Activated T-helper 1 cell treated with anti-CD3 and anti-CD28 coated beads, Interleukin-2, amount 50 U/mL, for 16 hours (primary cell): ENCODE measurements around the gene ROBO1.
"Not testable (repeated sequence)": the region's sequence is repeated elsewhere in the genome, so short reads cannot be mapped to it uniquely, and the experiment has no call there.

Source experiments
- DNase-seq, 2 donors: peaks; one replicate each; pipeline ENCODE4 v3.0.0-alpha.2; 2020; ENCODE audit warnings: low read depth in 1 of 2, low spot score in 1 of 2

Gene ROBO1

DNA sequence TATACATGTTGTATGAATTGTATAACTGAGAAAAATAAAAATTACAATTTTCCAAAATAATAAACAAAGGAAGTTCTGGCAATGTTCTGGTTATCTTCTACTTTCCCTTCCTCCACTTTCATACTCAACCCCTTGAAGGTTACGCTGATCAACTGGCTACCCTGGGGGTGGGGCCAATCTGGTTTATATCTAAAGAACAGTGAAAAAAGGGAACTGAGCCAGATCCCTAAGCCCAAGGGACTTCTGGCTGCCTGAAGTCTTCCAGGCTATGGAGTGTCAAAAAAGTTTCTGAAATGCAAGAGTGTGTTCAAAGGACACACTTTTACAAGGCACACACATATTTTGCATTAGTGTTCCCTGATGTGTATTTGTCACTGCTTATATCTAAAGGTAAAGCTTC, 591.9 kb downstream of the ROBO1 start:
- DNase-seq: no peak

DNA sequence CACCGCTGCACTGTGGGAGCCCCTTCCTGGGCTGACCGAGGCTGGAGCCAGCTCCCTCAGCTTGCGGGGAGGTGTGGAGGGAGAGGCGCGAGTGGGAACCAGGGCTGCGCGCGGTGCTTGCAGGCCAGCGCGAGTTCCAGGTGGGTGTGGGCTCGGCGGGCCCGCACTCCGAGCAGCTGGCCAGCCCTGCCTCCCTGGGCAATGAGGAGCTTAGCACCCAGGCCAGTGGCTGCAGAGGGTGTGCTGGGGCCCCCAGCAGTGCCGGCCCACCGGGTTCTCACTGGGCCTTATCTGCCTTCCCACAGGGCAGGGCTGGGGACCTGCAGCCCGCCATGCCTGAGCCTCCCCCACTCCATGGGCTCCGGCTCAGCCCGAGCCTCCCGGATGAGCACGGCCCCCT, 594.5 kb downstream of the ROBO1 start:
- not testable (repeated sequence) for DNase-seq

DNA sequence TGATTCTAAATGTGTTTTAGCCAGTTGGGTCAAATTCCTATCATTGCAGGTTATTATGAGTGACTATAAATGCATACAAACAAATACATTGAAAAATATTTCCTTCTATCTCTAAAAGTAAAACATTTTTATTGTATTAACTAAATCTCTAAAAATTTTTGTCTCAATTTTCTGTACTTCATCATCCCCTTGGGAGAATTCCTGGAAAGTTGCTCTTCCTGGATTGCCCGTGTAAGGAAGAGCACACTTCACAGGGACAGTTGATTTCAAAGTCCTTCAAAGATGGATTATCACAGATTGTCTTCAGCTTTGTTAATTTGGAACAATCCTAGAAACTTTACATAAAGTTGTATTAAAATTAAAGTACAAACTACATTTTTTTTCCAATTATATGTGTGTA, 595.6 kb downstream of the ROBO1 start:
- no peak for DNase-seq

DNA sequence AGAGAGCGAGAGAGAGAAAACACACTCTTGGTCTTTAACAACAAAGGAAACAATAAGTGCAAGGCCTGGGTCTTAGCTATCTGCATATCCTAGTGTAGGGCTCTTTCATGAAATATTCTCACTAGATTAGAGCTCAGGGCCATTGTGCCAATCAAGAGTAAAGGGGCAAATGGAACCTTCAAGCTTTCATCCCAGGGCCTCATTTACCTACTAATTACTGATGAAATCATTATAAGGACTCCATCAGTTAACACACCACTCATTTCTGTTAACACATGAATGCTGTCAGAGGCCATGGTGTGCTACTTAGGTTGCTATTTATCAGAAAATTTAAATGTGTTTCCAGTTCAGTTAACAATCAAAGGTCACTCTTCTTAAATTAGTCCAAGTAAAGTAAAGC, 597.8 kb downstream of the ROBO1 start:
- DNase-seq: no peak

DNA sequence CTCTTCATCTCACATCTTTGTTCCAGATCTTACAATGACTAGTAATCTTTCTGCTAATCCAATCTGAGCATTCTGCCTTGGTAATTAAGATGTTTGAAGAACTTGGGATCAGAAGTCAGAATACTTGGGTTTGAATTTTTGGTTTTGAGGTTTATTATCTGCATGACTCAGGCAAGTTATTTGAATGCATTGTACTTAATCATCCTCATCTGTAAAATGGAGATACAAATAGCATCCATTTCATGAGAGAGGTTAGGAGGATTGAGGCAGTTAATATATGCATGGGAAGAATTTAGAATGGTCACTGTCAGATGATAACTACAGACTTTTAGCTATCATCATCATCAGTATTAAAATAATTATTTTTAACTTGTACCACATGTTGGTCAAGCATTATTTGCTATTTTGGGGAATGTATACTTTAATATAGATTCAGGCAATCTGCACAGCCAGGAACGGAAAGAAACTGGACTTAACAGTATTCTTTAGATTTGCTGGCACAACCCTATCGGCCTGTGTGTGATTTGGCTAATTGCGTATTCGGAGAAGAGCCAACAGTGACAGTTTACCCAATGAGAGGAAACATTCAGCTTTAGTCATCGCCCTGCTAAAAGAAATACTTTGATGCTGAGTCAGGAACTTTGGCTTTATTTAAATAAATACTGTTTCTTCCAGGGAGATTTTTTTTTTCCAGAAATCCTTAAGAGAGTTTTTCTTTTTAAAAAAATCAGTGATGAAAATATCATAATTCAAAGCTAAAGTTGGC, 600.0 kb downstream of the ROBO1 start:
- DNase-seq: no peak

DNA sequence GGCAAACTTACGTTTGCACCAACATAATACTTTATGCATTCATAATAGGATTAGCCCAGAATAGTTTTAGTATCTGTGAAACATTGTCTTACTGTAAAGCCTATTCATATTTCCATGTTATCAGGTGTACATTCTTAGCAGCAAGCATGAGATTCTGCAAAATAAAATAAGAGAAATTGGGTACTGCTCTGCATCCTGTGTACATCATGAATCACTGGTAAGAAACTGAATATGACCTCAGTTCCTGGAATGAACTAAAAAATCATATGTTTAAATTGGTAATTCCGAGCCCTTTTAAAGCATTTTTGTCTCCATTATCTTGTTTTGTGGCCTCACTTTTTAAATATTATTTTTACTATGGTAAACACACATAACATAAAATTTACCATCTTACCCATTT, 605.1 kb downstream of the ROBO1 start:
- no peak for DNase-seq

DNA sequence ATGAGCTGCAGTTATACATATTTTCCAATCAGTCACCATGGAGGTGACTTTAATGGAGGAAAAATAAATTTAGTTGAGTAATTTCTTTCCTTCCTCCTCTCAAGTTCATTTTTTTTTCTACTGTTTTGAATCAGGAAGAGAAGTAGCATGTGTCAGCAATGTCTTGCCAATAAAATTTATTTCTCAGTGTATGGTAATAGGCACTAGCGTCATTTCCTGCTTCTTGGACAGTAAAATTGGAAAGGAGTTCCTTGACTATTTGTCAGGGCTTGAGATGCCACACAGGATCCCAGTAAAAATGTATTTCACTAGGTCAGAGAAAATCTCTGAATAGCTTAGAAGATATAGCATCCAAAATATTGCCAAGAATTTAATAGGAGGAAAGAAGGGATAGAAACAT, 605.9 kb downstream of the ROBO1 start:
- no peak for DNase-seq

DNA sequence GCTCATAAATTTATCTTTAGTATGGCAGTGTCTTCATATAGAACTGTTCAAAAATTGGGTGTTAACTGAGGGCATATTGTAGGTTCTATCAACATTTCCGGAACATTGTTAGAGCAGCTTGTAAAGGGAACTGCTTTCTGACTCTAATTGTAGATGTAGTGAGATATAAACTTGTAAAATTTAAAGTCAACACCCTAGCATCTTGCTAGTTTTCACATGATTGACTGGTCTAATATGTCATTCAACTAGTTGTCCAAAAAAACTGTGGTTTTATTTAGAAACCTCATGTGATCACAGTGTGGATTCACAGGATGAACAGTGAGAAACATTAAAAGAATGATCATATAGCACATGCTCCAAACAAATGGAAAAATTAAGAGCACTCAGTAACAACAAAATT, 607.4 kb downstream of the ROBO1 start:
- DNase-seq: no peak

DNA sequence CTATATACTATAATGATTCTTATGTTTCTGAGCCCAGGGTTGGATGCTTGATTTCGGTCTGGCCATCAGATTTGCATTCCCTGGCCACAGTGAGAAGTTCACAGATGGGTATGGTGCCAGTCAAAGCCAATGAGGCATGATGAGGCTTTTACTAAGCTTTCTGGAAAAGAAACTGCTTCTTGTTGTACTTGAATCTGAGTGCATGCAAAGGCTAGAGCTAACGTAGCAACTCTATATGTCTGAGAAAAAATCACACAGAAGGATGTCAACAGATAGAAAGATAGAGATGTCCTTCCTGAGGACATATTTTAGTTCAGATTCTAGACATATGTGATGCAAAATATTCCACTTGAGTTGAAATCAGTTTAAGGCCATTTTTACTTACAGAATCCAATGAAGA, 608.1 kb downstream of the ROBO1 start:
- no peak for DNase-seq

DNA sequence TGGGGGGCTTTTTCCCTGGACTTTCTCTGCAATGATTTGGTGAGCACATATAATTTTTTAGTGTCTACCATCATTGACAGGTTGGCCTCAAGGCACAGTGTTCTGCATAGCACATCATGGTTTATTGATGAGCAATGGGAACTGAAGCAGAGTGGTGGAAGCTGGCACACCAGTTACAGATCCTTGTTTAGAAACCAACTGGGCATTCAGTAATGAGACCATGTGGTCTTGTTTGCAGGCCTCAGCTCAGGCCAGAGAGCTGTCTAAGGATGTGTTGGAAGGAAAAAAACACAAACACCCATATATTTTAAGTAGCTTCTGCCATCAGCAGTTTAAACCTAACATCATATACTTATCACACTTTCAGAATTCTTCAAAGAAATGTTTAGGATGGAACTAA, 610.6 kb downstream of the ROBO1 start:
- no peak for DNase-seq

DNA sequence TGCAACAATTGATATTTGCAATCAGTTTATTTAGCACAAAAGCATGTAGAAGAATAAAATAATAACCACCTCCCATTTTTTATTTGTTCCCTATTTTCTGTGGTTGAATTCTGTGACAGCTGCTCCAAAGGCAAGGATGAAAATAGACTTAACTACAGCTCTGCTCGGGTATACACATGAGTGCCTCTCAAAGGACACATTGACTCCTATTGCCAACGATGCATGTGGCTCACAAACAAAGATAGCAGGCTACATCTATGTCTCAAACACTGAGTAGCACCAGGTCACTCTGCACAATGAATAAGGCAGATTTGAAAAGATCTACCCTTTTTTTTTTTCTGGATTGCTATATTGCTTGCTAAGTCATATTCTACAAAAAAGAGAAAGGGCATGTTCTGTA, 612.9 kb downstream of the ROBO1 start:
- no peak for DNase-seq

DNA sequence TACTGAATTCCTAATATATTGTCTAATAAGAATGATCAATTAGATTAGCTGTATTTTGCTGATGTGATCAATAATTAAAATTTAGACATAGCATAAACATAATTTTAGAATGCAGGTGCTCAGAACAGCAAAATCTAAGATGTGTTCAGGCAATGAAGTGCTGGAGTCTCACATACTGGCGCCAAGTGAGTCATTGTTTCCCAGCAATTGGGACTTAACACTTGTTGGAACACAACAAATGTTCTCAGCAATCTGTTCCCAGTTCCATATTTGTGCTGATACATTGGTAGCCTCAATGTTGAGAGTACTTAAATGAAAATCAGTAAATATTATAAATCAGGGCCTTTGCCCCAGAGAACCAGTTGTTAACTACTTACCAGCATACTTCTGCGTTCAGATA, 619.0 kb downstream of the ROBO1 start:
- no peak for DNase-seq

DNA sequence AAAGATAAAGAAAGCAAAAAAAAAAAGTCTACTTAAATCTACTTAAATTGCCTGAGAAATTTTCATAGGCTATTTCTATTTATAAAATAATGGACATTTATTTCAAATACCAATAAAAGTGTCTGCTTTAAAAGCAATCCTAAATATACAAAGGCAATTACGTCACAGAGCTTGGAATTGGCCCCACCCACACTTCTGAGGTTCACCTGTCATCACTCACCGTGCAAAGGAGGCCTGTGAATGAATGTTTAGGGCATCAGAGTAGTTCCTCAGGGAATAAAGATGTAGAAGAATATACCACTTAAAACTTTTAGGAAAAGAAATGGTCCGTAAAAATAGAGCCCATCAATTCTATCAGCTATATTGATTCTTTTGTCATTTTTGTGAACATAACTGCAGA, 621.8 kb downstream of the ROBO1 start:
- DNase-seq: no peak

DNA sequence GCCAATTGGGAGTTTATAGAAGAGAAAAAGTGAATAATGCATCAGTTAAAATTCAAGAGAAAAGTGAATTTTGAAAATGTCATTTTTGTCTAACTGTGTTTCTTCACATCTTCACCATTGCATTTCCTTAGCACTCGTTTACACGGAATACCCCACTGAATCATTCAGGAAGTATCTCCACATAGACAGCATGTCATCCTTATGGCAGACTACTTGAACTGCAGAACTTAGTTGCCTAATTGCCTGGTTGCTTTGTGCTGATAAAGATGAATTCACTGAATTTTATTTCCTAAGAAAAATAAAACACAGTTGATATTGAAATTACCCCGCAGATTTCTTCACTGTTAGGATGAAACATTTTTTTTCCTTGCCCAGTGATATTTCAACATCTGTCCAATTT, 627.1 kb downstream of the ROBO1 start:
- DNase-seq: no peak

DNA sequence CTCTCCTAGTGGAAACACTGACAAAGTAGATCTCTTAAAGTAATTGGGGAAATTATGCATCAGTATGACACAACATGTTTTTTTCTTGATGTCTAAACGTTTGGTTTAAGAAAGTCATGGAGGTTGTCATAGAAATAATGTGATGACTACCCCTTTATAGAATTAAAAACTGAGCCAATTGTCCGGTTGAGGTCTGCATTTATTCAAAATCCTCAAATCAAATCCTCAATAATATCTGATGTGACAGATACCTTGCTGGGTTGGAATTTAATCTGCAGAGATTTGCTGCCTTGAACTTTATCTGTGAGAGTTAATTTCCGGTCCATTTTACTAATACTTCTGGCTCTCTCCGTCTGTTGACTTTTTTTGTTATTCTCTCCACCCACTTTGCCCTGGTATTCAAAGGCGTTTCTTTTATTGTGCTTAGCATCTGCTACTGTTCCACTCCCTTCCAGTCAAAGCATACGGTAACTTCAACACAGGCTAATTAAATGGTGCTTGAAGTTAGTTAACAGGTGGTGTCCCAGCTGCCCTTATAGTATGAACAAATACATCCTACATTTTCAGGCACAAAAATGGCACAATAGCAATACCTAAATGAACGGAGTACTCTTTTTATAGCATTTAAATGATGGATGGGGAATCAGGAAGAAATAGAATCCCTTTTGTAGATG, 628.3 kb downstream of the ROBO1 start:
- no peak for DNase-seq

DNA sequence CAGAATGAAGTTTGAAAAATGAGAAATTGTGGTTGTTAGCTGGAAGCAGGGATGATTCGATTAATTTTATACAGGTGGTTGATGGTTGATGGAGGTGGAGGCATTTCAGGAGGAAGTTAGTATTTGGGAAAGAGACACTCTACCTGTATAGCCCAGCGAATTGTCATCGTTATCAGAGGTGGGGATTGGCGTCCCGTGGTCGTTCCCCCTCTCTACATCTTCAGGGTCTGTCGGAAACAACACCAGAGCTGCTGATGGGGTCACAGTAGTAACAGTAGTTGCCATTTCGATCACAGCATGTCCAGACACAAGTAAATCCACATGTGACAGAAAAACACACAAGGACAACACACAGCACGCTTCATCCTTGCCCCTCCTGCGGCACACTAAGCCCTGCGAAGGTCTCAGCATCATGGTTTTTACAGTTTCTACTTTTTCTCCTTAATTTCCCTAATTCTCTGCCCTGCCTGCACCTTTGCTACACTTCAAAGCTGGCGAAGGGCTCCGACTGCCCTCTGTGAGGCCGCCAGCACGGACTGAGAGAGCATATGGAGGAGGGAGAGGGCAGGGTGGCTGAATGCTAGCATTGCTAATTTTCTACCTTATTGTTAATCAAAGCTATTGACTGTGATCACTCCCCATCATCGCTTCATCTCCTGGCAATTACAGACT, 642.3 kb downstream of the ROBO1 start:
- DNase-seq: no peak

DNA sequence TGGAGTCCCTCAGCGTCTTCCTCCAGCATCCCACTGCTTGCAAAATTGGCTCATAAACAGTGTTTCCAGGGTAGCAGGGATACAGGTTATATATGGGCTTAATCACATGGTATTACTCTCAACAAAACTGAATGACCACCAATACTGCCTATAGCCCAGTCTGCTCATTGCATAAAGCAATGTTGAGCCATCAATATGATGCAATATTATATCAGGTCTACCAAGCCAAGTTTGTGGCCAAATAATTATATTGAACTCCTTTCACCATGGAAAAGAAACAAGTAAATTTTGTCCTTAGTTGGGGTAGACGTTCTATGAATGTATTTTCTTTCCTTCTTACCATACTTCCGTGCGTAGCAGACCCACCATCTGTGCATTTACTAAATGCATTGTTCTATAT, 652.3 kb downstream of the ROBO1 start:
- no peak for DNase-seq

DNA sequence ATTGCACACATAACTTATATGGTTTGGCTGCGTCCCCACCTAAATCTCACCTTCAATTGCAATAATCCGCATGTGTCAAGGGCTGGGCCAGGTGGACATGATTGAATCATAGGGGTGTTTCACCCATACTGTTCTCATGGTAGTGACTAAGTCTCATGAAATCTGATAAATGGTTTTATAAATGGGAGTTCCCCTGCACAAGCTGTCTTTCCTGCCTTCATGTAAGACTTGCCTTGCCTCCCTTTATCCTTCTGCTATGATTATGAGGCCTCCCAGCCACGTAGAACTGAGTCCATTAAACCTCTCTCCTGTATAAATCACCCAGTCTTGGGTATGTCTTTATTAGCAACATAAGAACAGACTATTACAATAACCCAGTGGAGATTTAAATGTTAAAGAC, 653.9 kb downstream of the ROBO1 start:
- no peak for DNase-seq

DNA sequence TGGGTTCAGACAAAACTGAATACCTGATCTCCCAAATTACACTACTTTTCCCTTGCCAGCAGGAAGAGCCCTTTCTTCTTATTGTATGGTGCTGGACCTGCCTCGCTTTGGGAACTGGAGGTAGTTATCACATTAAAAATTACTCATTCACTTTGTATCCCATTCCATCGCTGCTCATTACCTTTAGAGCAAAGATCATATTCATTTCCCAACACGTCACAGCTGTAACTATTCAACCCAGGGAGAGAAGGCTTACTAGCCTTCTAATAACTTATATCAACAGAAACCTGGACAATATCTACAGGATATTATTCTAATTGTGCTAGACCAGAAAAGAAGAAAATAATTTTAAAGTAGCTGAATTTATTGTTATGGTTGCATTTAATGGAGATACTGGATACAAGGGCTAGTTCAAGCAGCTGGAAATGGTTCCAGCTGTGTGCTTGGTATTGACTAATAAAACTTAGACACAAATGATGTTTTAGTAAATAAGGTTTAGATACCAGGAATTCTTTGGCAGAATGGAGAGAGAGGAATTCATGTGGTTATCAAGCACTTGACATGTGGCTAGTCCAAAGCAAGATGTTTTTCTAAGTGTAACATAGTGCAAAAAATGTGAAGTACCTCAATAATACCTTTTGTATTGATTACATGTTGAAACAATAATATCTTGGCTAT, 656.3 kb downstream of the ROBO1 start:
- no peak for DNase-seq

DNA sequence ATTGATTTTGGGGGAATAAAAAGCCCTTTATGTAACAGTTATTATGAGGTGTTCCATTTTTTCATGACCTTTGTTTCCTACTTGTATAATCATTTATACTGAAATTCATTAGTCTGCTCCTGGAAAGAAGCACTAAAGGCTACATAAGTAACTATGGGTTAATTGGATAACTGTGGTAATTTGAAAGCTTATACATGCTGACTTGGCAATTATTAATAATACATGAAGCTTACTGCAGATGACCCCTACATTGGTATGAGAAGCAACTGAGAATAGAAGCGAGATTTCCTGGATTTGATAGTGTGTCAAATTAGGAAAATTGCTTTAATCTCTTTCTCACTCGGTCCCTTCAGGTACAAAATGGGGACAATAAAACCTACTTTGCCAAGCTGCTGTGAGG, 658.0 kb downstream of the ROBO1 start:
- no peak for DNase-seq

DNA sequence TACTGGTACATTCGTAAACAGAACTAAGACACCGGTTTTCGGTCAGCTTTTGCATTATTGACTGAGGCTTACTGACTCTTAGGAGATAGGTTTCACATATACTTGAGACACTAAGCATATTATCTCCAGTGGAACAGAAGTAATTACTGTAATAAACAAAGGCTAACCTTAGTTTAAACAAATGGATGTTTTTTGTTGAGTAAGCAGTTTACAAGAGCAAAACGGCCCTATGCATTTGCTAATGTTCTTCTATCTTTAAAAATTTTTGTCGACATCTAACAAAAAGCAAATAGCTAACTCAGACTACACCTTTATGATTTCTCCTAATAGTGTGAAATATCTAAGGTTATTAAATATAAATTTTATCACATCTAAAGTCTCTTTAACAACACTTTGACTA, 664.5 kb downstream of the ROBO1 start:
- no peak for DNase-seq
